HG03521 (cell line): Measurements from ENCODE around the gene FSHR.

Experiments used
- ATAC-seq: cut with Tn5 transposase; IDR thresholded peaks from one replicate; pipeline ENCODE4 v1.9.1; 2021; ENCODE audit warnings: mild to moderate bottlenecking, moderate library complexity; ENCODE audit not compliant: unreplicated experiment

Gene FSHR, protein sequence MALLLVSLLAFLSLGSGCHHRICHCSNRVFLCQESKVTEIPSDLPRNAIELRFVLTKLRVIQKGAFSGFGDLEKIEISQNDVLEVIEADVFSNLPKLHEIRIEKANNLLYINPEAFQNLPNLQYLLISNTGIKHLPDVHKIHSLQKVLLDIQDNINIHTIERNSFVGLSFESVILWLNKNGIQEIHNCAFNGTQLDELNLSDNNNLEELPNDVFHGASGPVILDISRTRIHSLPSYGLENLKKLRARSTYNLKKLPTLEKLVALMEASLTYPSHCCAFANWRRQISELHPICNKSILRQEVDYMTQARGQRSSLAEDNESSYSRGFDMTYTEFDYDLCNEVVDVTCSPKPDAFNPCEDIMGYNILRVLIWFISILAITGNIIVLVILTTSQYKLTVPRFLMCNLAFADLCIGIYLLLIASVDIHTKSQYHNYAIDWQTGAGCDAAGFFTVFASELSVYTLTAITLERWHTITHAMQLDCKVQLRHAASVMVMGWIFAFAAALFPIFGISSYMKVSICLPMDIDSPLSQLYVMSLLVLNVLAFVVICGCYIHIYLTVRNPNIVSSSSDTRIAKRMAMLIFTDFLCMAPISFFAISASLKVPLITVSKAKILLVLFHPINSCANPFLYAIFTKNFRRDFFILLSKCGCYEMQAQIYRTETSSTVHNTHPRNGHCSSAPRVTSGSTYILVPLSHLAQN

GRCh38 chr2:49154140-49154539 is at the start of gene FSHR:
Gene FSHR, minus strand, starts transcription at chr2:49154515. Its CDS starts 98 bp downstream, at chr2:49154417.
- ATAC-seq, result no peak

- ATAC-seq, result no peak
Observed at GRCh38 chr2:49199266-49199665, 45.0 kb upstream of the FSHR start.

DNA sequence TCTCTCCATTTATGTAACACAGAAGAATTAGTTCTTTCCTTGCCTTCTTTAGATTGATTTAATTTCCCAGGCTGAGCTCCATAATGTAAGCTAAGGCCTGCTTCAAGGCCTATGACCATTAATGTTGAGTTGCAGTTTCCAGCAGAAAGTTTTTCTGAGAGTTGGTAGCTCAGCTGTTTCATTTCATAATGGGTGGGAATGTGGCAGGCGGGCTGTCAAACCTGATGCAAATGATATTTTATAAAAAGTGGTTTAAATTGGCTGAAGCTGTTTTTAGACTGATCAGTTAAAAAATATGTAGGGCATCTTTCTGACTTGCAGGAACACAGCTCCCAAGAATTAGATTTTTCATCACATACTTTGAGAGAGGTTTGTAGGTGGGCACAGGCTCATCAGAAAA is 40.4 kb upstream of the FSHR start:
- no peak for ATAC-seq

DNA sequence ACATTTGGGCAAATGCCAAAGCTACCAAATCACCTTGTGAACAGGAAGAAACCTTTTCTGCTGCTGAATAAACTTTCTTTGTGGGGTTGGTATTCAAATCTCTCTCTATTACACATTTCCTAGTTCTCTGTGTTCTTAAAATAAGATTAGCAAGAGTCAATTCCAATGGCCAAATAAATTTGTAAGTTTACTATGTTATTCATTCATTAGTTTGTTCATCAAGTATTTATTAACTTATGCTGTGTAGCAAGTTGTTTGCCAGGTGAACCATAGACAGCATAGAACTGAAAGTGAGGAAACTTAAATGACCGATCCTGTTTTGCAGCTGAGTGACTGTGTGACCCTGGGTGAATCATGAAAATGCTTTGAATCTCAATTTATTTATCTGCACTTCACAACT is 37.7 kb upstream of the FSHR start:
- no peak for ATAC-seq

GRCh38 chr2:49189512-49190225 is 35.4 kb upstream of the FSHR start:
- no peak for ATAC-seq

- ATAC-seq, result no peak
Observed at GRCh38 chr2:49186050-49186648, 31.8 kb upstream of the FSHR start.

DNA sequence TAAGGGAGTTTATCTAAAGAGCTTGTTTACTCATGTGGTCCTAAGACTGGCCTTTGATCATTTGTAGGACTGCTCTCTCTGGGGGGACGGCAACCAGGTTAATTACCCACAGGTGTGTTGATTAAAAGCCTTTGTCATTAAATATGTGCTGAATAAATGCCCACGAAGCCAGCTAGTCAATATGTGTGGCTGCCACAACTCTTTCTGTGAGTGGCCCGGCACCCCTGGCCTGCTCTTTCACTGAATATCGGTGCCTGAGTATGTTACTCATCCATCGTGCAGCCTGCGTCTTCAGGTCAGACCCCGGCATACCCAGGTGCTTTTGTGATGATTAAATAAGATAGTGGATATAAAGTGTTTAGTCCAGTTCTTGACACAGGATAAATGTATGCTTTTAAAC is 24.3 kb upstream of the FSHR start:
- no peak for ATAC-seq

DNA sequence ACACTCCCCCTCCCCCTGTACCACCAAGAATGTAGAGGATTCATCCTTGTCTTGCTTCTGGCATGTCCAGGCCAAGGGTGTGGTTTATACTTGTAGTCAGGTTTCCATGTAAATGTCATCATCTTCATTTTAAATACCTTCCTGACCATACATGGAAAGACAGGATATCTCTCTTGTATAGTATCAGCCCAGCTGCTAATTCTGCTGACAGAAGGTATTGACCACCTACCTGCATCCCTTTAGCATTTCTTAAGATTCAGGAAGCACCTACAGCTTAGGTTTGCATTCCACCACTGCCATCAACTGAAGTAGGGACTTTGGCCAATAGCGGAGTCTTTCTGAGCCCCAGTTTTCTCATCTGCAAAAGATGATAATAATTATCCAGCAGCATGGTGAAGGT is 22.9 kb upstream of the FSHR start:
- ATAC-seq, result no peak

DNA sequence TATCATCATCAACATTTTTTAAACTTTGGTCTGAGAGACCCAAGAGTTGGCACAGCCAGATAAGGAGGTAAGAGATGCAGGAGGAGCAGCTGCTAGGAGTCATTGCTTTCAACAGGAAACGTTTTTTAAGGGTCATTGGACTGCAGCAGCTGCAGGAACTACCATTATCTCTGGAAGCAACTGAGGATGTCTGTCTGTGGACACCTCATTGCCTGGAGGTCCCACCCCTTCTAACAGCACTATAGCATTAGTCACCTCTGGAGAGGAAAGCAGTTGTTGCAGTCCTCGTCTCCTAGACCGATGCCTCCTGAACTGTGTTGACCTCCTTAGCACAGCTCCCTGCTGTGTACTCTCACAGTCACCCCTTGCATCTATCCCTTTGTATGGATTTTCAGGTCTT is 21.5 kb upstream of the FSHR start:
- no peak for ATAC-seq

GRCh38 chr2:49174750-49175149 is 20.4 kb upstream of the FSHR start:
- ATAC-seq, result no peak

- no peak for ATAC-seq
Observed at GRCh38 chr2:49167131-49167530, 12.8 kb upstream of the FSHR start.

GRCh38 chr2:49165662-49166061 is 11.3 kb upstream of the FSHR start:
- ATAC-seq, result no peak

GRCh38 chr2:49164729-49165128 is 10.4 kb upstream of the FSHR start:
- ATAC-seq, result no peak

DNA sequence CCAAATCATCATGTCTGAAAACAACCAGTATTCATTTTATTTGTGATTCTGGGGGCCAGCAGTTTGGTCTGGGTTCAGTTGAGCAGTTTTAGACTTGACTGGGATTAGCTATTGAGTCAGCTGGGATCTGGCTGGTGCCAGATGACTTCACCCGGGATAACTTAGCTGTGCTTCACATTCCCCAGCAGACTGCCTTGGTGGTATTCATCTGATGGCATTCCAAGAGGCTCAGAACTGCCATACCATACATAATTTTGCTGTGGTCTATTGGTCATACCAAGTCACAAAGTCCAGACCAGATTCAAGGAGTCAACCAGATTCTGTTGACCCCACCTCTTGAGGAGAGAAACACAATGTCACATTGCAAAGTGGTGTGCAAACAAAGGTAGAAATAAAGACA is 7.8 kb upstream of the FSHR start:
- no peak for ATAC-seq

GRCh38 chr2:49154891-49155290 is 576 bp upstream of the FSHR start:
- no peak for ATAC-seq

GRCh38 chr2:49153252-49153651 is 1.1 kb downstream of the FSHR start:
- ATAC-seq, result no peak

DNA sequence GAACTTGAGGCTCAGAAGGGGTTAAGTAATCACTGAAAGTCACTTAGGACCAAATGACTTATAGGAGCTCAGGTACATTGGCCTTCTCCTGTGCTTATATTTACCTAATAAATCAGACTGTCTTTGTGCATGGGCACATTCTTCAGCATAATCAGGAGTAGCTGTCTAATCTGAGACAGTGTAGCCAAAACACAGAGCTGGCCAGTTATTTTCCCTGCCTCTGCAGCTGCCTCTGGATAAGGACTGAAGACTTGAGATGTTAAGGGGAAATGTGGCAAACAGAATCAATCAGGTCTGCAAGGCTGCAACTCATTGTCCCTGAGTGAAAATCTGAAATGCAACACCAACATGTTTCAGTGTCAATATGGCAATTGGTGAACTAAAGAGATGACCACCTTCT is 1.5 kb downstream of the FSHR start:
- no peak for ATAC-seq

DNA sequence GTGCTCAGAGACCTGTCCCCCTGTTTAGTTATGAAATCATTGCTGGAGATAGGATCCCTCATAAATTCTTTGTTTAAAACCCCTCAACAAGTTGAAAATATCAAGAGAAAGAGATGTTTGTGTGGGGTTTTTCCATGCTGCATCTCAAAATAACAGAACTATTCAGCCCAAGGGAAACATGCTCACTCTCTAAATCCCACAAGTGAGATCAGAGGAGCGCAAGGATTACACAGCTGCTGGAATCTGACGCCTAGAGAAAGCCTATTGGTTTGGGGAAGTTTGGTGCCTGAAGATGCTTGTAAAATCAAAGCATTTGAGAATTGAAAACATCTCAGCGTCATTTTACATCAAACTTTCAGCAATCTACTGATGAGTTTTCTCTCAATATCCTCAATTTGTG is 7.9 kb downstream of the FSHR start:
- no peak for ATAC-seq

- no peak for ATAC-seq
Observed at GRCh38 chr2:49131801-49132200, 22.5 kb downstream of the FSHR start.

- no peak for ATAC-seq
Observed at GRCh38 chr2:49129034-49129433, 25.3 kb downstream of the FSHR start.

DNA sequence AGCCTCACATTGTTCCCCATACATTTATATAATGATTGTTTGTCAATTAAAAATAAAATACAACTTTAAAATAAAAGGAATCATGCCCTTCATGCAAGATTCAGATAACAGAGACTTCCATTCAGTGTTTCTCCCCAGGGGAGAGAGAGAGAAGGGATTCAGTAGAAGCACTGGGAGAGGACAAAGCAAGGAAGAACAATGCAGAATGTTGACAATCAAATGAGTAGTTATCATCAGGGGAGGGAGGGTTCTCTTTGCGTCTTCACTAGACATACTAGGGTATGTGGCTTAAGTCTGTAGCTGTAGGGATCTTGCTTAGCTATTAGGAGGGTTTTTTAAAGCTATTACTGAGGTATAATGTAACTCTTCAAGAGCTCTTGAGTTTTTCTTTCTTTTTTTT is 30.7 kb downstream of the FSHR start:
- ATAC-seq, result no peak
